ENCODE measurements around the gene BTBD1. TPM values are rescaled to one million over a fixed set of nuclear protein-coding genes. Genes with fewer than 3 reads are reported as not detected.

Gene BTBD1
- polyA plus RNA-seq, 1 of the 3 experiments (the other 2 are of a cell fraction) = 34.4 TPM

DNA sequence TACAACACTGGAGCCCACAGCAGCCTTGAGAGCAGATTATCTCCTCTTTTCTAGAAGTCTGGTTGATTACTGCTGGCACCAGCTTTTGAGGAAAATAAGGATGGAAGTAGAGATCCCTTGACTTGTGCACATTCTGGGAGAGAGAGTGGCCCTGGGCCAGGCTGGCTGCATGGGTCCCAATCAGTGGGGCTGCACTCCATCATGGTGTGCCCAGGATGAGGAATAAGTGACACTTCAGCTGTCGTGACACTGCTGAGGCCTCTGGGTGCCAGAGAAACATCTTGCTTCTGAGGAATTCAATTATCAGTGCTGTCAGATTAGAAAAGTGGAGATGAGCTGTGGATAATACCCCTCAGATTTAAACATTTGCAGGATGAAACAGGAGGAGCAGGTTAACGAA is 72.0 kb downstream of the BTBD1 start:
- Histone ChIP-seq H3K9me3 (no peaks in the 10 kb centered on the region), H2AFZ (ENCODE audit: low read depth) (no peak overlapping the region), H3K36me3 (replicated peaks in 1 of 2; ENCODE audit: control insufficient read depth in 1 of 2, insufficient read depth in 2 of 2, low read length in 1 of 2) (peaks cover 6 to 10% of the 10 kb centered on the region in 2 experiments), H3K4me1 (ENCODE audit: control insufficient read depth in 1 of 2, insufficient read depth in 2 of 2, low read depth in 1 of 2, low read length in 1 of 2) (peaks cover 0 to 5% of the 10 kb centered on the region in 2 experiments; a peak in 1 of 4 replicates), H3K27ac (ENCODE audit: low read depth in 2 of 2, low read length in 1 of 2) (no peak overlapping the region), H3K4me3 (ENCODE audit: low read depth in 2 of 2, low read length in 1 of 2) (no peak overlapping the region), H3K4me2 (no peak overlapping the region), H3K9me2 (no peaks in the 10 kb centered on the region), H3K9ac (no peak overlapping the region), H3K79me2 (ENCODE audit: insufficient read depth) (no peaks in the 10 kb centered on the region), H4K20me1 (ENCODE audit: insufficient read depth) (no peaks in the 10 kb centered on the region), H3F3A (replicated peaks; ENCODE audit: insufficient read depth) (peaks cover 10% of the 10 kb centered on the region), H3K27me3 (ENCODE audit: insufficient read depth) (no peaks in the 10 kb centered on the region)
- DNase-seq = no peak
- no peak for TF ChIP-seq FOXM1 (IDR thresholded peaks at IDR 0.05; ENCODE audit: low read depth)
- no peak for TF ChIP-seq GABPA (IDR thresholded peaks at IDR 0.05; ENCODE audit: low read depth)
- no peak for TF ChIP-seq FOSL2 (IDR thresholded peaks at IDR 0.05; ENCODE audit: borderline replicate concordance, low read depth)
- no peak for TF ChIP-seq YY1 (IDR thresholded peaks at IDR 0.05; ENCODE audit: low read depth)
- no peak for TF ChIP-seq FOXJ3 (CRISPR knock-in tag; IDR thresholded peaks at IDR 0.05)
- no peak for TF ChIP-seq EP300 (IDR thresholded peaks at IDR 0.05; ENCODE audit: borderline replicate concordance in 1 of 2, low read depth in 1 of 2, low read length in 1 of 2)
- TF ChIP-seq, protein P1, sequence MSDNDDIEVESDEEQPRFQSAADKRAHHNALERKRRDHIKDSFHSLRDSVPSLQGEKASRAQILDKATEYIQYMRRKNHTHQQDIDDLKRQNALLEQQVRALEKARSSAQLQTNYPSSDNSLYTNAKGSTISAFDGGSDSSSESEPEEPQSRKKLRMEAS (IDR thresholded peaks at IDR 0.05; ENCODE audit: low read depth) = no peak
- WGBS (ENCODE audit: low lambda C conversion rate) = 70% methylated on average over 2 of the region's 2 CpGs
- POLR2A ChIA-PET = interaction anchor here (1.8 kb wide), 1 partner anchor 455 kb away, joined by 7 read pairs; the partner anchor contains the start of gene RPS17
- CTCF ChIA-PET = interaction anchor here (0.8 to 1.8 kb wide), 3 partner anchors 16 to 146 kb away, joined by 3 to 10 read pairs (median 4); partner anchors contain the start of gene C15orf40

DNA sequence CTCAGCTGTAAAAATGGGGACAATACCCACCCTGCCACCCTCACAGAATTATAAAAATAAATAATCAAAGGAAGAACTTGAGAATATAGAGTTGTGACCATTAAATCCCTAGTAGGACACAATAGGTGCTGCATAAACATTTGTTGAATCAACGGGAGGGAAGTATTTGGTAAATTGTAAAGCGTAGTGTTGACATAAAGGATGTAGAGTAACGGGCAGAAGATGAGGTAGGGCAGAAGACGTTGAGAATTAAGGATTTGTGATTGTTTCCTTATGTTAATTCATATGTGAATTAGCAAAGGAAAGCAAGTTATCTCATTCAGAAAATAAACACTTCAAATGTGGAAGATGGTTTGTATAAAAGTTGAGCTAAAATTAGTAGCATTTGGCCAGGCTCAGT is 73.9 kb downstream of the BTBD1 start:
- ChIA-PET POLR2A (no interaction called here), CTCF (interaction anchor here (1.5 to 2.0 kb wide), 2 partner anchors 18 to 142 kb away, joined by 4 read pairs; no protein-coding TSS in a partner anchor)
- Histone ChIP-seq H3K4me2 (no peak overlapping the region), H3K4me1 (ENCODE audit: control insufficient read depth in 1 of 2, insufficient read depth in 2 of 2, low read depth in 1 of 2, low read length in 1 of 2) (peaks cover 0 to 2% of the 10 kb centered on the region in 2 experiments; a peak in 1 of 4 replicates), H3K9me2 (no peaks in the 10 kb centered on the region), H3K27me3 (ENCODE audit: insufficient read depth) (no peaks in the 10 kb centered on the region), H3K27ac (ENCODE audit: low read depth in 2 of 2, low read length in 1 of 2) (no peak overlapping the region), H3K9ac (no peak overlapping the region), H3K79me2 (ENCODE audit: insufficient read depth) (peaks cover 9% of the 10 kb centered on the region), H2AFZ (ENCODE audit: low read depth) (no peak overlapping the region), H3K4me3 (ENCODE audit: low read depth in 2 of 2, low read length in 1 of 2) (no peak overlapping the region), H3K36me3 (replicated peaks in 1 of 2; ENCODE audit: control insufficient read depth in 1 of 2, insufficient read depth in 2 of 2, low read length in 1 of 2) (peaks cover 20 to 21% of the 10 kb centered on the region in 2 experiments), H3F3A (replicated peaks; ENCODE audit: insufficient read depth) (peaks cover 10% of the 10 kb centered on the region), H4K20me1 (ENCODE audit: insufficient read depth) (no peaks in the 10 kb centered on the region), H3K9me3 (no peaks in the 10 kb centered on the region)
- DNase-seq = no peak
- TF ChIP-seq RCOR1 (IDR thresholded peaks at IDR 0.05; ENCODE audit: low read length) = no peak
- TF ChIP-seq SMC3 (IDR thresholded peaks at IDR 0.05; ENCODE audit: low read depth, low read length) = no peak
- TF ChIP-seq, protein P2, sequence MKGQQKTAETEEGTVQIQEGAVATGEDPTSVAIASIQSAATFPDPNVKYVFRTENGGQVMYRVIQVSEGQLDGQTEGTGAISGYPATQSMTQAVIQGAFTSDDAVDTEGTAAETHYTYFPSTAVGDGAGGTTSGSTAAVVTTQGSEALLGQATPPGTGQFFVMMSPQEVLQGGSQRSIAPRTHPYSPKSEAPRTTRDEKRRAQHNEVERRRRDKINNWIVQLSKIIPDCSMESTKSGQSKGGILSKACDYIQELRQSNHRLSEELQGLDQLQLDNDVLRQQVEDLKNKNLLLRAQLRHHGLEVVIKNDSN (IDR thresholded peaks at IDR 0.05; ENCODE audit: borderline replicate concordance, low read depth) = no peak
- TF ChIP-seq, protein P3, sequence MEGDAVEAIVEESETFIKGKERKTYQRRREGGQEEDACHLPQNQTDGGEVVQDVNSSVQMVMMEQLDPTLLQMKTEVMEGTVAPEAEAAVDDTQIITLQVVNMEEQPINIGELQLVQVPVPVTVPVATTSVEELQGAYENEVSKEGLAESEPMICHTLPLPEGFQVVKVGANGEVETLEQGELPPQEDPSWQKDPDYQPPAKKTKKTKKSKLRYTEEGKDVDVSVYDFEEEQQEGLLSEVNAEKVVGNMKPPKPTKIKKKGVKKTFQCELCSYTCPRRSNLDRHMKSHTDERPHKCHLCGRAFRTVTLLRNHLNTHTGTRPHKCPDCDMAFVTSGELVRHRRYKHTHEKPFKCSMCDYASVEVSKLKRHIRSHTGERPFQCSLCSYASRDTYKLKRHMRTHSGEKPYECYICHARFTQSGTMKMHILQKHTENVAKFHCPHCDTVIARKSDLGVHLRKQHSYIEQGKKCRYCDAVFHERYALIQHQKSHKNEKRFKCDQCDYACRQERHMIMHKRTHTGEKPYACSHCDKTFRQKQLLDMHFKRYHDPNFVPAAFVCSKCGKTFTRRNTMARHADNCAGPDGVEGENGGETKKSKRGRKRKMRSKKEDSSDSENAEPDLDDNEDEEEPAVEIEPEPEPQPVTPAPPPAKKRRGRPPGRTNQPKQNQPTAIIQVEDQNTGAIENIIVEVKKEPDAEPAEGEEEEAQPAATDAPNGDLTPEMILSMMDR (IDR thresholded peaks at IDR 0.05) = no peak
- TF ChIP-seq GATA2 (CRISPR knock-in tag; IDR thresholded peaks at IDR 0.05) = no peak
- no peak for TF ChIP-seq FOXM1 (IDR thresholded peaks at IDR 0.05; ENCODE audit: low read depth)
- TF ChIP-seq, protein P1 (IDR thresholded peaks at IDR 0.05; ENCODE audit: low read depth) = no peak
- TF ChIP-seq RAD21 (IDR thresholded peaks at IDR 0.05; ENCODE audit: low read length) = no peak
- WGBS (ENCODE audit: low lambda C conversion rate) = 87% methylated on average over 4 of the region's 4 CpGs
